Measurements from ENCODE around the gene CEP112.

Gene CEP112

DNA sequence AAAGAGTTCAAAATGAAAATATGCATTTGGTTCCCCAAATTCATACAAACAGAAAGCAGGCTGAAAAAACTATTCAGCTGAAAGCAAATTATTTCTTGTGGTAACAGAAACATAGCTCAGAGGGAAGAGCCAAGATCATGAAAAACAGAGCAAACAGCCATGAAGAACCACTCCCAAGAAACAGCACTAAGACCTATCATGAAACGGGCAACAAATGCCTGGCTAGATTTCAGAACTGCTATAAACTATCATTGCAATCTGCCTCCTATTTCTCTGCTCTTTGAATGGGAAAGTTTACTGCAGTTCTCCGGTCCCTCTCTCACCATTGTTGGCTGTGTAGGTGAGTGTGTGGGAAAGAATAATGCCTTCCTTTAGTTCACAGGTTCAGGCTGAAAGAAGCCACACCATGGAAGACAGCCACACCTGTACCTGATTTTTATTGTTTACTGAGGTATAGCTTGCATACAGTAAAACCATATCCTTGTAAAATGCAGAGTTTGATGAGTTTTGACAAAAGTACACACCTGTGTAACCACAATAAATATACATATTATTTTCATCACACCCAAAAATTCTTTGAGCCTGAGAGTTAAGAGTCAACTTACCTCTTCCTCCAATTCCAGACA lies 48.2 kb downstream of the CEP112 start:
- H3K4me3 ChIP-seq (ENCODE audit: low read depth, low read length), result no peak overlapping the region
- no peak for TF ChIP-seq CTCF (IDR thresholded peaks at IDR 0.05; ENCODE audit: low read depth, low read length, missing control alignments)
- in situ Hi-C loops (cut with HindIII; ENCODE audit: low sequenced_read_pairs), result no loop called here
- DNase-seq (ENCODE audit: low read depth), result no peak

DNA sequence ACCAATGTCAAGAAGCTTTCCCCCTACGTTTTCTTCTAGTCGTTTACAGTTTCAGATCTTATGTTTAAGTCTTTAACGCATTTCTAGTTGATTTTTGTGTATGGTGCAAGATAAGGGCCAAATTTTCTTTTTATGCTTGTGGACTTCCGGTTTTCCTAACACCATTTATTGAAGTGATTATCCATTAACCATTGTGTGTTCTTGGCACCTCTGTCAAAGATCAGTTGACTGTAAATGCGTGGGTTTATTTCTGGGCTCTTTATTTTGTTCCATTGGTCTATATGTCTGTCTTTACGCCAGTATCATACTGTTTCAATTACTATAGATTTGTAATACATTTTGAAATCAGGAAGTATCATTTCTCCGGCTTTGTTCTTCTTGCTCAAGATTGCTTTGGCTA lies 49.5 kb downstream of the CEP112 start:
- DNase-seq (ENCODE audit: low read depth), result no peak
- no peak overlapping the region for H3K4me3 ChIP-seq (ENCODE audit: low read depth, low read length)
- in situ Hi-C loops (cut with HindIII; ENCODE audit: low sequenced_read_pairs), result no loop called here
- TF ChIP-seq CTCF (IDR thresholded peaks at IDR 0.05; ENCODE audit: low read depth, low read length, missing control alignments), result no peak

GRCh38 chr17:66138120-66138519 lies 53.8 kb downstream of the CEP112 start:
- in situ Hi-C loops (cut with HindIII; ENCODE audit: low sequenced_read_pairs), result no loop called here
- H3K4me3 ChIP-seq (ENCODE audit: low read depth, low read length), result no peak overlapping the region
- DNase-seq (ENCODE audit: low read depth), result no peak
- no peak for TF ChIP-seq CTCF (IDR thresholded peaks at IDR 0.05; ENCODE audit: low read depth, low read length, missing control alignments)

- in situ Hi-C loops (cut with HindIII; ENCODE audit: low sequenced_read_pairs), result no loop called here
- H3K4me3 ChIP-seq (ENCODE audit: low read depth, low read length), result no peak overlapping the region
- TF ChIP-seq CTCF (IDR thresholded peaks at IDR 0.05; ENCODE audit: low read depth, low read length, missing control alignments), result no peak
- DNase-seq (ENCODE audit: low read depth), result no peak
Measured at GRCh38 chr17:66135896-66136295, 56.0 kb downstream of the CEP112 start.

DNA sequence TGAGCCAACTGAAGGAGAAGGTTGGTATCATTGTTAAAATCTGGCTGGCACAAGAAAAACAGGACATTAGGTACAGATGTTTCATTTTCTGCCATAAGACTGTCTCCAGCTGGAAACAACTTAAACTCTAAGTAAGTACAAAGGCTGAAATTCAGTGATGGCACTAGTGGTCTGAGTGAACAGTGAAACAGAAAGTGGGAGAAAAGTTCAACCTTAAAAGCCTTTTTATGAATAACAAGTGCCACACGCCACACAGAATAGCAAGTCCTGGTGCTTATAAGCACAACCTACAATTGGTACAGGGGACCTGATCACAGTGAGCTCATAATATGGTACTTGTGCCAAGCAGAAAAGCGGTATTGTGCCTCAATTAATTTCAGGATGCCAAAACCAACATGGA lies 56.7 kb downstream of the CEP112 start:
- TF ChIP-seq CTCF (IDR thresholded peaks at IDR 0.05; ENCODE audit: low read depth, low read length, missing control alignments), result no peak
- in situ Hi-C loops (cut with HindIII; ENCODE audit: low sequenced_read_pairs), result no loop called here
- H3K4me3 ChIP-seq (ENCODE audit: low read depth, low read length), result no peak overlapping the region
- DNase-seq (ENCODE audit: low read depth), result no peak

DNA sequence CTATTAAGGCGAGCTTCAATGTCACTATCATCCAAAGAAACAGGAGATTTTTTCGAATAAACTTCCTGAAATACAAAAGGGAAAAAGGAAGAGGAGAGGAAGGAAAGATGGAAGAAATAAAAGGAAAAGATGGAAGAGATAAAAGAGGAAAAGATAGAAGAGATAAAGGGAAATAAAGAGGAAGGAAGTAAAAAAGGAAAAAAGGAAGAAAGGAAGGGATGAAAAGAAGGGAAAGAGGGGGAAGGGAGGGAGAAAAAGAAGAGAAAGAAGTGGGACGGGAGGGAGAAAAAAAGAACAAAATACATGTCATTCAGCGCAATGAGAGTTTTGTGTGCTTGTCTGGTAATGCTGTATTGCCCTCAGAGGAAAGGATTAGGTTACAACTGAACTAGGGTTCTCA lies 62.2 kb downstream of the CEP112 start:
- H3K4me3 ChIP-seq (ENCODE audit: low read depth, low read length), result no peak overlapping the region
- DNase-seq (ENCODE audit: low read depth), result no peak
- in situ Hi-C loops (cut with HindIII; ENCODE audit: low sequenced_read_pairs), result no loop called here
- TF ChIP-seq CTCF (IDR thresholded peaks at IDR 0.05; ENCODE audit: low read depth, low read length, missing control alignments), result no peak

Measured in astrocyte of the cerebellum (primary cell).